ENCODE data around the gene NAALADL2. TPM values are rescaled to one million over a fixed set of nuclear protein-coding genes. Genes with fewer than 3 reads are reported as not detected.

NAALADL2 gene
- total and polyA plus RNA-seq, 2 of the 4 experiments (the other 2 are of a cell fraction), result 3.8 to 19.2 TPM

DNA sequence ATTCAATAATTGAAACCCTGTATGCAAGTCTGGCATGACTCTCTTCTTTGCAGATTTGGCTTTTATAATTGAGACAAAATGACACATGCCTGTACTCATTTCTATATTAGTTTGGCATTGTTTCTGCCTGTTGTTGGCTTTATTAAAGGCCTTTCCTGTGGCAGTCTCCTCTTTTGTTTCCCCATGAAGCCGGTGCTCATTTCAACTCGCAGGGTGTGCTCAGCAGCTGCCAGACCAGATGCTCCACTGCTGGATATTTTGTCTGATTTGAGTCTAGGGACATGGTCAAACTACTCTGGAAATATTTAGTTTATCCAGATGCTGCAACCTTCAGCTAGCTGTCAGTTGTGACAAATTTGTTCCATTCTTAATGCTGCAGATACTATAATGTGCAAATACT lies 445.3 kb downstream of the NAALADL2 start:
- TF ChIP-seq CEBPB (IDR thresholded peaks at IDR 0.05; ENCODE audit: low read depth, low read length), result no peak
- no peak for TF ChIP-seq CHD1 (IDR thresholded peaks at IDR 0.05; ENCODE audit: low read depth, low read length)
- TF ChIP-seq RCOR1 (IDR thresholded peaks at IDR 0.05; ENCODE audit: insufficient replicate concordance, low read length), result no peak
- no peak for TF ChIP-seq FOS (IDR thresholded peaks at IDR 0.05; ENCODE audit: low read depth, low read length)
- TF ChIP-seq MAZ (IDR thresholded peaks at IDR 0.05; ENCODE audit: borderline replicate concordance, low read depth, low read length), result no peak
- TF ChIP-seq, protein P1, sequence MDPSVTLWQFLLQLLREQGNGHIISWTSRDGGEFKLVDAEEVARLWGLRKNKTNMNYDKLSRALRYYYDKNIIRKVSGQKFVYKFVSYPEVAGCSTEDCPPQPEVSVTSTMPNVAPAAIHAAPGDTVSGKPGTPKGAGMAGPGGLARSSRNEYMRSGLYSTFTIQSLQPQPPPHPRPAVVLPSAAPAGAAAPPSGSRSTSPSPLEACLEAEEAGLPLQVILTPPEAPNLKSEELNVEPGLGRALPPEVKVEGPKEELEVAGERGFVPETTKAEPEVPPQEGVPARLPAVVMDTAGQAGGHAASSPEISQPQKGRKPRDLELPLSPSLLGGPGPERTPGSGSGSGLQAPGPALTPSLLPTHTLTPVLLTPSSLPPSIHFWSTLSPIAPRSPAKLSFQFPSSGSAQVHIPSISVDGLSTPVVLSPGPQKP (IDR thresholded peaks at IDR 0.05; ENCODE audit: borderline replicate concordance, low read depth, low read length), result no peak
- TF ChIP-seq RFX5 (IDR thresholded peaks at IDR 0.05; ENCODE audit: low read depth, low read length), result no peak
- TF ChIP-seq, protein P2, sequence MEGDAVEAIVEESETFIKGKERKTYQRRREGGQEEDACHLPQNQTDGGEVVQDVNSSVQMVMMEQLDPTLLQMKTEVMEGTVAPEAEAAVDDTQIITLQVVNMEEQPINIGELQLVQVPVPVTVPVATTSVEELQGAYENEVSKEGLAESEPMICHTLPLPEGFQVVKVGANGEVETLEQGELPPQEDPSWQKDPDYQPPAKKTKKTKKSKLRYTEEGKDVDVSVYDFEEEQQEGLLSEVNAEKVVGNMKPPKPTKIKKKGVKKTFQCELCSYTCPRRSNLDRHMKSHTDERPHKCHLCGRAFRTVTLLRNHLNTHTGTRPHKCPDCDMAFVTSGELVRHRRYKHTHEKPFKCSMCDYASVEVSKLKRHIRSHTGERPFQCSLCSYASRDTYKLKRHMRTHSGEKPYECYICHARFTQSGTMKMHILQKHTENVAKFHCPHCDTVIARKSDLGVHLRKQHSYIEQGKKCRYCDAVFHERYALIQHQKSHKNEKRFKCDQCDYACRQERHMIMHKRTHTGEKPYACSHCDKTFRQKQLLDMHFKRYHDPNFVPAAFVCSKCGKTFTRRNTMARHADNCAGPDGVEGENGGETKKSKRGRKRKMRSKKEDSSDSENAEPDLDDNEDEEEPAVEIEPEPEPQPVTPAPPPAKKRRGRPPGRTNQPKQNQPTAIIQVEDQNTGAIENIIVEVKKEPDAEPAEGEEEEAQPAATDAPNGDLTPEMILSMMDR (conservative IDR thresholded peaks at IDR 0.05; ENCODE audit: low read depth, low read length), result no peak
- no peak for TF ChIP-seq MXI1 (IDR thresholded peaks at IDR 0.05; ENCODE audit: borderline replicate concordance, low read depth, low read length)
- no peak for TF ChIP-seq MAFK (IDR thresholded peaks at IDR 0.05; ENCODE audit: low read depth, low read length)
- no peak for TF ChIP-seq RAD21 (IDR thresholded peaks at IDR 0.05; ENCODE audit: low read length)
- TF ChIP-seq NFE2L2 (IDR thresholded peaks at IDR 0.05; ENCODE audit: low read depth, low read length), result no peak
- TF ChIP-seq, protein P3, sequence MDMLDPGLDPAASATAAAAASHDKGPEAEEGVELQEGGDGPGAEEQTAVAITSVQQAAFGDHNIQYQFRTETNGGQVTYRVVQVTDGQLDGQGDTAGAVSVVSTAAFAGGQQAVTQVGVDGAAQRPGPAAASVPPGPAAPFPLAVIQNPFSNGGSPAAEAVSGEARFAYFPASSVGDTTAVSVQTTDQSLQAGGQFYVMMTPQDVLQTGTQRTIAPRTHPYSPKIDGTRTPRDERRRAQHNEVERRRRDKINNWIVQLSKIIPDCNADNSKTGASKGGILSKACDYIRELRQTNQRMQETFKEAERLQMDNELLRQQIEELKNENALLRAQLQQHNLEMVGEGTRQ (IDR thresholded peaks at IDR 0.05; ENCODE audit: low read depth, low read length), result no peak
- TF ChIP-seq BHLHE40 (IDR thresholded peaks at IDR 0.05; ENCODE audit: low read depth, low read length), result no peak
- intact Hi-C loops (cut with micrococcal nuclease), result no loop called here
- dilution Hi-C loops (cut with HindIII; ENCODE audit: low sequenced_read_pairs, unreplicated experiment), result no loop called here

More for the DNA sequence above, 445.3 kb downstream of the NAALADL2 start:
- no peak overlapping the region for H4K91ac ChIP-seq (ENCODE audit: insufficient read depth, low read depth, low read length)
- no peak overlapping the region for H3K4me3 ChIP-seq (ENCODE audit: insufficient read depth, low read depth, low read length)
- H3K9me1 ChIP-seq (ENCODE audit: insufficient read depth, low read length), result no peaks in the 10 kb centered on the region
- in situ Hi-C loops (cut with MboI; ENCODE audit: low sequenced_read_pairs), result no loop called here
- no peak overlapping the region for H3K27ac ChIP-seq (ENCODE audit: insufficient read depth, low read length)
- no TSS peak for BruUV-seq (replicated peaks)
- H3K23ac ChIP-seq (ENCODE audit: low read depth, low read length), result no peak overlapping the region
- H4K5ac ChIP-seq (ENCODE audit: low read depth, low read length), result no peak overlapping the region
- DNase-seq (no peak), ATAC-seq (ENCODE audit: low read depth) (no peak)
- H3K4ac ChIP-seq (ENCODE audit: low read depth, low read length), result no peak overlapping the region
- H4K8ac ChIP-seq (ENCODE audit: low read depth in 2 of 2, low read length in 2 of 2), result no peak overlapping the region
- no peaks in the 10 kb centered on the region; the same call in 1 of the 2 replicates for H3K9me3 ChIP-seq (ENCODE audit: control insufficient read depth, insufficient read depth, low read length)
- CTCF ChIA-PET, result no interaction called here
- H3K4me1 ChIP-seq (ENCODE audit: control insufficient read depth, insufficient read depth, low read length), result no peaks in the 10 kb centered on the region
- no peak overlapping the region for H2AK9ac ChIP-seq (replicated peaks; ENCODE audit: low read depth, low read length, poor library complexity)
- no CpG with 5 or more reads among the region's 2 CpGs for WGBS, 2 experiments (ENCODE audit: extremely low coverage in 2 of 2, insufficient read length in 1 of 2)
- no peaks in the 10 kb centered on the region for H4K20me1 ChIP-seq (ENCODE audit: insufficient read depth, low read length)
- no peak overlapping the region for H2BK5ac ChIP-seq (ENCODE audit: low read depth, low read length, poor library complexity, severe bottlenecking)
- no peak overlapping the region for H2AFZ ChIP-seq (replicated peaks; ENCODE audit: low read length, poor library complexity)
- no peak overlapping the region for H3K14ac ChIP-seq (replicated peaks; ENCODE audit: low read depth, low read length)
- H3K79me1 ChIP-seq (ENCODE audit: low read depth in 1 of 2, low read length in 2 of 2), result no peaks in the 10 kb centered on the region
- no peak overlapping the region for H2AK5ac ChIP-seq (ENCODE audit: low read depth, low read length)
- H2BK15ac ChIP-seq (ENCODE audit: low read depth, low read length), result no peak overlapping the region
- no peak overlapping the region for H3K9ac ChIP-seq (ENCODE audit: low read depth, low read length)
- H2BK20ac ChIP-seq (ENCODE audit: low read depth, low read length), result no peak overlapping the region
- no peak overlapping the region for H3K18ac ChIP-seq (ENCODE audit: low read depth, low read length)
- no peak overlapping the region for H3K4me2 ChIP-seq (ENCODE audit: low read depth, low read length)
- no peak overlapping the region for H2BK120ac ChIP-seq (ENCODE audit: low read depth, low read length)
- no peak overlapping the region; the same call in 1 of the 2 replicates for H3K56ac ChIP-seq (ENCODE audit: extremely low read depth, insufficient read depth, low read length)
- no peaks in the 10 kb centered on the region for H3K36me3 ChIP-seq (ENCODE audit: control insufficient read depth, insufficient read depth, low read length)
- H3K27me3 ChIP-seq (ENCODE audit: control insufficient read depth, insufficient read depth, low read length), result no peaks in the 10 kb centered on the region
- POLR2A ChIA-PET (ENCODE audit: unreplicated experiment), result no interaction called here

All from IMR-90 (cell line).